Measurements from ENCODE around the gene CNIH1. TPM values are rescaled to one million over a fixed set of nuclear protein-coding genes. Genes with fewer than 3 reads are reported as not detected.
"Not testable (repeated sequence)": the region's sequence is repeated elsewhere in the genome, so short reads cannot be mapped to it uniquely, and the experiment has no call there.

Gene CNIH1
- total and polyA plus RNA-seq, 9 donors: 101 to 196 (median 166) TPM

DNA sequence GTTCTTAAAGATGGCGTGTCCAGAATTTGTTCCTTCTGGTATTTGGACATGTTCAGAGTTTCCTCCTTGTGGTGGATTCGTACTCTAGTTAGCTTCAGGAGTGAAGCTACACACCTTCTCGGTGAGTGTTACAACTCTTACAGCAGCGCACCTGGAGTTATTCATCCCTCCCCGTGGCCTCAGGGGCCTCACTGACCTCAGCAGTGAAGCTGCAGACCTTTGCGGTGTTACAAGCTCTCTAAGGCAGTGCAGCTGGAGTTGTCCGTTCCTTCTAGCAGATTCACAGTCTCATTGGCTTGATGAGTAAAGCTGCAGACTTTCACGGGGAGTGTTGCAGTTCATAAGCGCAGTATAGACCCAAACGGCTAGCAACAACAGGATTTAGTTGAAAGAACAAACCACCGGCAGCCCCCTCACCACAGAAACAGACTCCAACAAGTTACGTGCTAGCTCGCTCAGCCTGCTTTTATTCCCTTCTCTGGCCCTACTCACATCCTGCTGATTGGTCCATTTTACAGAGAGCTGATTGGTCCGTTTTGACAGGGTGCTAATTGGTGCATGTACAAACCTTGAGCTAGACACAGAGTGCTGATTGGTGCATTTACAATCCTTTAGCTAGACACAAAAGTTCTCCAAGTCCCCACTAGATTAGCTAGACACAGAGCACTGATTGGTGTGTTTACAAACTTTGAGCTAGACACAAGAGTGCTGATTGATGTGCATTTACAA, 48.9 kb downstream of the CNIH1 start:
- Histone ChIP-seq H3K27me3 (ENCODE audit: control insufficient read depth, insufficient read depth, low read length) (no peaks in the 10 kb centered on the region), H3K27ac (ENCODE audit: low read length) (no peak overlapping the region), H3K36me3 (ENCODE audit: control insufficient read depth, insufficient read depth, low read length) (no peaks in the 10 kb centered on the region), H3K9me3 (replicated peaks; ENCODE audit: control insufficient read depth, low read depth, low read length) (no peaks in the 10 kb centered on the region), H3K4me3 (ENCODE audit: low read length) (no peak overlapping the region), H3K4me1 (ENCODE audit: control insufficient read depth, insufficient read depth, low read length) (peaks cover 2% of the 10 kb centered on the region)
- 48% methylated on average over 13 of the region's 14 CpGs for WGBS (ENCODE audit: insufficient coverage)
- DNase-seq: no peak

DNA sequence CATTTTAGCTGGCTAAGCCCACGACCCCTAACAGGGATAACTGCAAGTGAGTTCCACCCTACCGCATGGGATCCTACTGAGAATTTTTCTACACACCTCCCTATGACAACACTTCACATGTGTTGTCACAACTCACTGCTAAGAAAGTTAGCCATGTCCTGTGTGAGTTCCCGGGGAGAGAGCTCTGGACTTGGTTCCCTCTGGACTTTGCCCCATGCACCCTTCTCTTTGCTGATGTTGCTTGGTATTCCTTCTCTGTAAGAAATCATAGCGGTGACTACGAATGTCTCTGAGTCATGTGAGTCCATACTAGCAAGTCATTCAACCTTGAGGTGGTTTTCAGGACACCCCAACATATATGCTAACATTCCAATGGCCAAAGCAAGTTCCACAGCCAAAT, 53.8 kb downstream of the CNIH1 start:
- DNase-seq: no peak
- 95% methylated on average over 3 of the region's 5 CpGs for WGBS (ENCODE audit: insufficient coverage)

DNA sequence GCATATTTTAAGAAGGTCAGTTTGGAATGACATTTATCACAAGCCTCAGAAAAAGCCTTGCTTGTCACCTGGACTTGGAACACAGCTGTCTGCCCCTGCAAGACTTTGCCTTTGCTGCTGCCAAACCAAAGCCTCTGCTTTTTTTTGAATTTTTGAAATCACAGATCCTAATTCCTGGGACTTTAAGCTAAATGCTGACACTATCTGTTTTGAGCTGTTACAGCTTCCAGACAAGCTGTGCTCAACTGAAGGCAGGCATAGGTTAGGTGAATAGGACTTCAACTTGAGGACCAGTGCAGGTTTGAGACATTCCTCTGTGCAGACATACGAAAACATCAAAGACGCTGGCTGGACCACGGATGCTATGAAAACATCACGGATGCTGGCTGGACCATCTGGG, 55.6 kb downstream of the CNIH1 start:
- Histone ChIP-seq H3K27me3 (ENCODE audit: control insufficient read depth, insufficient read depth, low read length) (peaks cover 4% of the 10 kb centered on the region), H3K4me3 (ENCODE audit: low read length) (no peak overlapping the region), H3K27ac (ENCODE audit: low read length) (no peak overlapping the region), H3K36me3 (ENCODE audit: control insufficient read depth, insufficient read depth, low read length) (no peaks in the 10 kb centered on the region), H3K9me3 (replicated peaks; ENCODE audit: control insufficient read depth, low read depth, low read length) (no peaks in the 10 kb centered on the region), H3K4me1 (ENCODE audit: control insufficient read depth, insufficient read depth, low read length) (peaks cover 2% of the 10 kb centered on the region)
- no peak for DNase-seq
- 40% methylated on average over 4 of the region's 4 CpGs for WGBS (ENCODE audit: insufficient coverage)

More for the DNA sequence above, 53.8 kb downstream of the CNIH1 start:
- no peaks in the 10 kb centered on the region for H3K4me1 ChIP-seq (ENCODE audit: control insufficient read depth, insufficient read depth, low read length)
- no peak overlapping the region for H3K27ac ChIP-seq (ENCODE audit: low read length)
- H3K27me3 ChIP-seq (ENCODE audit: control insufficient read depth, insufficient read depth, low read length): peaks cover 4% of the 10 kb centered on the region
- no peaks in the 10 kb centered on the region for H3K9me3 ChIP-seq (replicated peaks; ENCODE audit: control insufficient read depth, low read depth, low read length)
- H3K36me3 ChIP-seq (ENCODE audit: control insufficient read depth, insufficient read depth, low read length): no peaks in the 10 kb centered on the region
- H3K4me3 ChIP-seq (ENCODE audit: low read length): no peak overlapping the region

DNA sequence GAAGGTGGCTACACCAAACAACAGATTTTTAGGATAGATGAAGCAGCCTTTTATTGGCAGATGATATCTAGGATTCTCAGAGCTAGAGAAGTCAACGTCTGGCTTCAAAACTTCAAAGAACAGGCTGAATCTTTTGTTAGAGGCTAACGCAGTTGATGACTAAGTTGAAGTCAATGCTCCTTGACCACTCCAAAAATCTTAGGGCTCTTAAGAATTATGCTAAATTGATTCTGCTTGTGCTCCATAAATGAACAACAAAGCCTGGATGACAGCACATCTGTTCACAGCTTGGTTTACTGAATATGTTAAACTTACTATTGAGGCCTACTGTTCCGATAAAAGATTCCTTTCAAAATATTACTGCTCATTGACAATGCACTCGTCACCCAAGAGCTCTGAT, 57.3 kb downstream of the CNIH1 start:
- WGBS (ENCODE audit: insufficient coverage): 90% methylated on average over 2 of the region's 4 CpGs
- Histone ChIP-seq H3K27ac (ENCODE audit: low read length) (no peak overlapping the region), H3K9me3 (replicated peaks; ENCODE audit: control insufficient read depth, low read depth, low read length) (no peaks in the 10 kb centered on the region)

GRCh38 chr14:54381821-54382220, 59.4 kb downstream of the CNIH1 start:
- no peak overlapping the region for H3K4me3 ChIP-seq (ENCODE audit: low read length)
- no peaks in the 10 kb centered on the region for H3K9me3 ChIP-seq (replicated peaks; ENCODE audit: control insufficient read depth, low read depth, low read length)
- H3K4me1 ChIP-seq (ENCODE audit: control insufficient read depth, insufficient read depth, low read length): peaks cover 2% of the 10 kb centered on the region
- peaks cover 3% of the 10 kb centered on the region for H3K27me3 ChIP-seq (ENCODE audit: control insufficient read depth, insufficient read depth, low read length)
- DNase-seq: no peak
- no peaks in the 10 kb centered on the region for H3K36me3 ChIP-seq (ENCODE audit: control insufficient read depth, insufficient read depth, low read length)
- H3K27ac ChIP-seq (ENCODE audit: low read length): no peak overlapping the region

More for the DNA sequence above, 57.3 kb downstream of the CNIH1 start:
- Histone ChIP-seq H3K36me3 (ENCODE audit: control insufficient read depth, insufficient read depth, low read length) (no peaks in the 10 kb centered on the region), H3K27me3 (ENCODE audit: control insufficient read depth, insufficient read depth, low read length) (peaks cover 4% of the 10 kb centered on the region), H3K4me3 (ENCODE audit: low read length) (no peak overlapping the region), H3K4me1 (ENCODE audit: control insufficient read depth, insufficient read depth, low read length) (peaks cover 2% of the 10 kb centered on the region)
- DNase-seq: no peak

DNA sequence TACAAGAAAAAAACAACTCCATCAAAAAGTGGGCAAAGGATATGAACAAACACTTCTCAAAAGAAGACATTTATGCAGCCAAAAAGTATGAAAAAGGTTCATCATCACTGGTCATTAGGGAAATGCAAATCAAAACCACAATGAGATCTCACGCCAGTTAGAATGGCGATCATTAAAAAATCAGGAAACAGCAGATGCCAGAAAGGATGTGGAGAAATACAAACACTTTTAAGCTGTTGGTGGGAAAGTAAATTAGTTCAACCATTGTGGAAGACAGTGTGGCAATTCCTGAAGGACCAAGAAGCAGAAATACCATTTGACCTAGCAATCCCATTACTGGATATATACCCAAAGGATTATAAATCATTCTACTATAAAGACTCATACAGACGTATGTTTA, 60.6 kb downstream of the CNIH1 start:
- WGBS (ENCODE audit: insufficient coverage): no CpG with 5 or more reads among the region's 3 CpGs
- H3K4me3 ChIP-seq (ENCODE audit: low read length); H3K36me3 ChIP-seq (ENCODE audit: control insufficient read depth, insufficient read depth, low read length); DNase-seq; H3K9me3 ChIP-seq (replicated peaks; ENCODE audit: control insufficient read depth, low read depth, low read length); H3K27ac ChIP-seq (ENCODE audit: low read length); H3K4me1 ChIP-seq (ENCODE audit: control insufficient read depth, insufficient read depth, low read length); H3K27me3 ChIP-seq (ENCODE audit: control insufficient read depth, insufficient read depth, low read length): not testable (repeated sequence)

GRCh38 chr14:54378893-54379292, 62.3 kb downstream of the CNIH1 start:
- H3K4me1 ChIP-seq (ENCODE audit: control insufficient read depth, insufficient read depth, low read length); DNase-seq; H3K27ac ChIP-seq (ENCODE audit: low read length); H3K36me3 ChIP-seq (ENCODE audit: control insufficient read depth, insufficient read depth, low read length); H3K27me3 ChIP-seq (ENCODE audit: control insufficient read depth, insufficient read depth, low read length); H3K9me3 ChIP-seq (replicated peaks; ENCODE audit: control insufficient read depth, low read depth, low read length); H3K4me3 ChIP-seq (ENCODE audit: low read length): not testable (repeated sequence)
- WGBS (ENCODE audit: insufficient coverage): no CpG with 5 or more reads among the region's 5 CpGs

GRCh38 chr14:54377501-54377900, 63.7 kb downstream of the CNIH1 start:
- H3K27ac ChIP-seq (ENCODE audit: low read length): no peak overlapping the region
- no peaks in the 10 kb centered on the region for H3K27me3 ChIP-seq (ENCODE audit: control insufficient read depth, insufficient read depth, low read length)
- no peaks in the 10 kb centered on the region for H3K9me3 ChIP-seq (replicated peaks; ENCODE audit: control insufficient read depth, low read depth, low read length)
- no peaks in the 10 kb centered on the region for H3K36me3 ChIP-seq (ENCODE audit: control insufficient read depth, insufficient read depth, low read length)
- H3K4me3 ChIP-seq (ENCODE audit: low read length): no peak overlapping the region
- DNase-seq: no peak
- 33% methylated on average over 7 of the region's 7 CpGs for WGBS (ENCODE audit: insufficient coverage)
- peaks cover 2% of the 10 kb centered on the region for H3K4me1 ChIP-seq (ENCODE audit: control insufficient read depth, insufficient read depth, low read length)

DNA sequence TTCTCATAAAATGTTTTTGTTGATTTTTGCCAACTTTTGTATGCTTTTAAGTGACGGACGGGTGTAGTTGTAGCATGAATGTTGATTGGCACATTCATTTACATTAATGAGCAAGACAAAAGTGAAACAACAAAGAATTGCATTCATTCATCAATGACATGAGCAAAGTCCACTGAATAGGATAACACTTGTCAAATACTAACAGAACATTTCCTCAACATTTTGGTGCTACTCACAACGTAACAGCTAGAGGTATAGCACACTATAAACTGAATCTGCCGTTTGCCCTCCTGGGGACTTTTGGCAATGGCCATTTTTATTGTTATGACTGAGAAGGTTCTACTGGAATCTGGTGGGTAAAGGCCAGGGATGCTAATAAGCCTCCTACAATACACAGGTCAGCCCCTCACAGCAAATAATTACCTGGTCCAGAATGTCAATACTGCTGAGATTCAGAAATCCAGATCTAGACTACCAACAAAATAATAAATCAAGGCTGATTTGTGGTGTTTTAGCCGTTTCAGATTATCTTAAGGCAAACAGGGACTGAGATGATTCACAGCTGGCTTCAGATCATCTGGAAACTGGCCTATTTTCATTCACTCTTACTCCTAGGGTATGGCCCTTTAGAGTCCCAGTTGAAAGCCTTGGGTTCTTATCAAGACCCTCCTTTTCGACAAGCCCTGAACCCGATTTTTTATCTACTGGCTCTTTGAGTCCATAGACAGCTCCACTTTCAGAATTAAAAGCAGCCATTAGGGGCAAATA, 66.9 kb downstream of the CNIH1 start:
- Histone ChIP-seq H3K27me3 (ENCODE audit: control insufficient read depth, insufficient read depth, low read length) (no peaks in the 10 kb centered on the region), H3K9me3 (replicated peaks; ENCODE audit: control insufficient read depth, low read depth, low read length) (no peaks in the 10 kb centered on the region), H3K36me3 (ENCODE audit: control insufficient read depth, insufficient read depth, low read length) (no peaks in the 10 kb centered on the region), H3K27ac (ENCODE audit: low read length) (no peak overlapping the region), H3K4me3 (ENCODE audit: low read length) (no peak overlapping the region), H3K4me1 (ENCODE audit: control insufficient read depth, insufficient read depth, low read length) (no peaks in the 10 kb centered on the region)
- no peak for DNase-seq
- WGBS (ENCODE audit: insufficient coverage): 61% methylated on average over 3 of the region's 7 CpGs
